HG03460 (cell line): ENCODE data around the gene SP8.
"Not testable (repeated sequence)": the region's sequence is repeated elsewhere in the genome, so short reads cannot be mapped to it uniquely, and the experiment has no call there.

ENCODE experiments used
- ATAC-seq: cut with Tn5 transposase; IDR thresholded peaks from one replicate; pipeline ENCODE4 v1.9.1; 2021; ENCODE audit not compliant: unreplicated experiment

The SP8 gene

GRCh38 chr7:20786779-20787659 lies at the start of gene SP8:
TSS of gene SP8 (minus strand) at chr7:20786886. CDS start at chr7:20786798, 88 bp downstream.
- ATAC-seq, result no peak

DNA sequence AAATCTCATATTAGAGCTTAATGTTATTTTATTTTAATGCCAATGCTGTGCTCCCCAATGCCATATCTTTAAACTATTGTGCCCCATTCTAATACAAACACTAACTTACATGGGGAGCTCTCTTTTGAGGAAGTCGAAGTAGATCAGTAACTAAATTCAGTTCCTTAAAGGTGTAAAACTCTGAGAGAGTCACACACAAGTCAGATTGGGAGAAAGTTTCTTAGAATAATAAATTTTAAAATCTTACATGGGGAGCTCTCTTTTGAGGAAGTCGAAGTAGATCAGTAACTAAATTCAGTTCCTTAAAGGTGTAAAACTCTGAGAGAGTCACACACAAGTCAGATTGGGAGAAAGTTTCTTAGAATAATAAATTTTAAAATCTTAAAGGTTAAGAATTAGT lies 49.7 kb upstream of the SP8 start:
- peak; percentile 68 for ATAC-seq

DNA sequence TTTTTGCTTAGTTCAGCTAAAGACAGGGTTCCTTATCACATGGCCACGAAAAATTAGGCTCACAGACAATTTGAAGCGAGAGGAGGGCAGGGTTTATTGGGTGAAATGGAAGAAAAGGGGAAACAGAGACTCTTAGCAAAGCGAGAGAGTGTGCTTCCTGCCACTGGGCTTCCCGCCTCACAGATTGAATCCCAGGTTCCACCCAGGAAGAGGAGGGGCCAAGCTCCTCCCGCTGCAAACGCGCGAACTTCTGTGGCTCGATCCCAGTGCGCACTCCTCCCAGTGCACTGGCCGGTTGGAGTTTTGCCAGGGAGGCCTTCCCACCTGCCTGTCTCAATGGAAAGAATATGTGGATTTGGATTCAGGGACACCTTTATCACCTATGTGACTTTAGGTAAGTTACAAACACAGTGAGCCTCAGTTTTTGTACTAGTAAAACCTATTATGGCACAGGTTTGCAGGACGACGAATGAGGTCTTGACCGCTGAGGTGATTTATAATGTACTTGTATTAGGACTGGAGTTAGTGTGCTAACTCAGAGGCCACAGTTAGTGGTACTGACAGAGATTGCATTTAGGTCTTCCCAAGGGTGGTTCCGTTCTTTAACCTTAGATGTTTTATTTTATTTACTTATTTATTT lies 48.5 kb upstream of the SP8 start:
- ATAC-seq, result no peak

DNA sequence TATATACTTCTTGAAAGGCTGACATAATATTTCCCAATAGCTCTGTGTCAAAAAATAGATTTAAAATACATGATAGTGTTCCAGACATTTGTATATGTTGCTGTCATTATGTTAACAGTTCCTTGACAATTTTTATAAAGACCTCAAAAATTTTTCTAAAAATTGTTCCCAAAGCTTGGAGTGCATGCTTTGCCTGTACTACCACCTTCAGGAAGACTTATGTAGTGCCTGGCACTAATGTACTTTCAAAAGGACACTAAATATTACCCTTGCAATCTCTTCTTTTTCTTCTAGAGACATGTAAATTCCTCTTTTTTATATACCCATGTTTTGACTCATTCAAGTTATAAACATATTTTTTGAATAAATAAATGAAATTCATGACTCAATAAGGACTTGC lies 48.0 kb upstream of the SP8 start:
- no peak for ATAC-seq

- ATAC-seq, result no peak
Measured at GRCh38 chr7:20831956-20832355, 45.3 kb upstream of the SP8 start.

- no peak for ATAC-seq
Measured at GRCh38 chr7:20831451-20831850, 44.8 kb upstream of the SP8 start.

DNA sequence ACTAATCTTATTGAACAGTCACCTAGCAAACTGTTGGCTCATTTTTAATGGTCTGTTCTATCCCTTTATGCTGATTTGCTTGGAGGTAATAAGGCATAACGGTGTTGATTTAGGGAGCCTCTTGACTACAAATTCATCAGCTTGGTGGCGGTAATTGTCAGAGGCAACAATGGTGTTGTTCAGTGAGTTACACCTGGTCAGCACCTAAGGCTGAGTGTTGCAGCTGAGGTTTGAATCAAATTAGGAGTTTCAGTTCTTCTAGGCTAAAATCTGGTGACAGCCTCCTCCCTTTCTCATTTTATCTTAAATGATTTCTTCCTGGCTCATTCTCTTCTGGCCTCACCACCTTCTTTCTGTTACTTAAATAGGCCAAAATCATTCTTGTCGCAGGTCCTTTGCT lies 42.3 kb upstream of the SP8 start:
- no peak for ATAC-seq

DNA sequence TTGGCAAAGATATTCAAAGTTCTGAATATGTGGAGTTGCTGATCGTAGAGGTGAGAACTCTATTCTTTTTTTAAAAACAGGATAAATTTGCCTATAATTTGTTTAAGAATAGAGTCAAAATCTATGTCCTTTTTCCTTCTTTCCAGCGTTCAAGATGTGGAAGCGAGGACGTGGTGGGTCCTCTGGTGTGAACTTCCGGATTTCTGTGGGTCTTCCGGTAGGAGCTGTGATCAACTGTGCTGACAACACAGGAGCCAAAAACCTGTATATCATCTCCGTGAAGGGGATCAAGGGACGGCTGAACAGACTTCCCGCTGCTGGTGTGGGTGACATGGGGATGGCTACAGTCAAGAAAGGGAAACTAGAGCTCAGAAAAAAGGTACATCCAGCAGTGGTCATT lies 40.5 kb upstream of the SP8 start:
- ATAC-seq, result no peak

- ATAC-seq, result no peak
Measured at GRCh38 chr7:20826243-20826642, 39.6 kb upstream of the SP8 start.

GRCh38 chr7:20825555-20825954 lies 38.9 kb upstream of the SP8 start:
- ATAC-seq, result no peak

DNA sequence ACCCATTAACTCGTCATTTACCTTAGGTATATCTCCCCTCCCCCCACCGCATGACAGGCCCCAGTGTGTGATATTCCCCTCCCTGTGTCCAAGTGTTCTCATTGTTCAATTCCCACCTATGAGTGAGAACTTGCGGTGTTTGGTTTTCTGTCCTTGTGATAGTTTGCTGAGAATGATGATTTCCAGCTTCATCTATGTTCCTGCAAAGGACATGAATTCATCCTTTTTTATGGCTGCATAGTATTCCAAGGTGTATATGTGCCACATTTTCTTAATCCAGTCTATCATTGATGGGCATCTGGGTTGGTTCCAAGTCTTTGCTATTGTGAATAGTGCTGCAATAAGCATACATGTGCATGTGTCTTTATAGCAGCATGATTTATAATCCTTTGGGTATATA lies 34.7 kb upstream of the SP8 start:
- ATAC-seq, result not testable (repeated sequence)

DNA sequence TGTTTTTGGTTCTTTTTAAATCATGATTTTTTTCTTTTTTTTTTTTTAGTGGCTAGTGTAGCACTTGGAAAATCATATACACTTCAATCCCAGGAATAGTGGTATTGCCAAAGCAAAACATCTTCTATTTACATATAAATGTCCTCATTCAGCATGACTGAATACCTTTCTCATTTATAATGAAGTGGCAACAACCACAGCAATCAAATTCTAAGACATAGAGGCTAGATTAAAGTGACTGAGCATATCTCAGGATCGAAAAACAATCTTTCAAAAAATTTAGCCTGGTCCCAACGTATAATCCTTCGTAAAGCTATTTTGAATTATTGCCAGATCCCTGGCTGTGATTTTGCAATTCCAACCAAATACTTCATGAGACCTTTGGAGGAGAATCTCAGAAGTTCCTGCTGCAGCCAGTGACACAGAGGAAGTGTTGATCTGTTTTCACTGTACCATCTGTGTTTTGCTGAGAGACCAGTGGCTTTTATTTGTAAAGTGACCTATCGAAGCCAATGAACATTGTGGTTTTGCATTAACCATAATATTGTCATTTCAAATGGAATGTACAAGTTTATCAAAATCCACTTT lies 29.8 kb upstream of the SP8 start:
- no peak for ATAC-seq

- ATAC-seq, result no peak
Measured at GRCh38 chr7:20804345-20804744, 17.7 kb upstream of the SP8 start.

- no peak for ATAC-seq
Measured at GRCh38 chr7:20799566-20800366, 13.1 kb upstream of the SP8 start.

- ATAC-seq, result no peak
Measured at GRCh38 chr7:20798694-20799121, 12.0 kb upstream of the SP8 start.

DNA sequence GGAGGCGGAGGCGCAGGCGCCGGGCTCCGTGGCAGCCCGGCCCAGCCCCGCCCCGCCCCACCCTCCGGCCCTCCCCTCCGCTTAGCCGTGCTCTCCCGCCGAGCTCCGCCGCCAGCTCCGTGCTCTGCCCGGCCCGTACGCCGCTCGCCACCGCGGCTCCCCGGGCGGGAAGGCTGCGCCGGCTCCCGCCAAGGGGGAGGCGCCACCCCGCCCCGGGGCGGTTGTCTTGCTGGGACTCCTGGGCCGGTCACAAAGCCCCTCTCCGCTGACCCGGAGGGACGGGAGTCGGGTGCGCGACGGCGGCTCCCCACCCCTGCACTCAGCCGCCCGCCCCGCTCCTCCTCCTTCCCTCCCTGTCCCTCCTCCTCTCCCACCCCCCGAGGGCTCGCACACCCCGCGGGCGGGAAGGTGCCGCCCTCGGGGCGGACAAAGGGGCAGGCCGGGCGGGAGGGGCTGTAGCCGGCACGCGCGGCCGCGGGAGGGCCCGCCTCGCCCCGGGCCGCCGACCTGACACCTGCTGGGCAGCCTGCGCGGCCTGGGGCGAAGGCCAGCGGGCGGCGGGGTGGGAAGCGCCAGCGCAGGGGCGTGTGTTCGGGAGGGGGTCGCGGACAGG lies 11.5 kb upstream of the SP8 start:
- ATAC-seq, result peak; percentile 85

GRCh38 chr7:20797462-20798080 lies 10.9 kb upstream of the SP8 start:
- ATAC-seq, result peak; percentile 70

- no peak for ATAC-seq
Measured at GRCh38 chr7:20797042-20797461, 10.4 kb upstream of the SP8 start.

GRCh38 chr7:20796500-20796899 lies 9.8 kb upstream of the SP8 start:
- no peak for ATAC-seq

- ATAC-seq, result no peak
Measured at GRCh38 chr7:20795881-20796280, 9.2 kb upstream of the SP8 start.
